Measurements from ENCODE around the gene STIMATE.

DNA sequence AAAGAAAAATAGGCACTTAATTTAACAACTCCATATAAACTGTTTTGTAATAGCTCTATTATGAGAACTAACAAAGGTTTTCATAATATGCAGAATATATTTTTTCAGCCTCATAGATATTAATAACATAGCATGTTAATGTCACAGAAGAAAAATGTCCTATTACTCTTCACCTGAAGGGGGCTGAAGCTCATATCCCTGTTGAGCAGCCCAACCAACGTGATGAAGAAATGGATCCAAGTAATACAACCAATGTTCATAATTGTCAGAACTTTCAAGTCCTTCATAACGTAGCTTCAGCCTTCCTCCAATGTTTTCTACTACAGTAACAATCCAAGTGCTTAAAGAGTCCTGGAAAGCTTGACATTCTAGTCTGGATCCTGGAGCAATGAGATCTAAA lies 34.5 kb upstream of the STIMATE start:
- TF ChIP-seq EZH2 (IDR thresholded peaks at IDR 0.05; ENCODE audit: insufficient read depth, poor library complexity, severe bottlenecking) (no peak), EZH2phosphoT487 (IDR thresholded peaks at IDR 0.05; ENCODE audit: insufficient read depth, low read depth) (no peak)
